ENCODE measurements around the gene SAFB. TPM values are rescaled to one million over a fixed set of nuclear protein-coding genes. Genes with fewer than 3 reads are reported as not detected.

The SAFB gene
- total and polyA plus RNA-seq, 2 of the 4 experiments (the other 2 are of a cell fraction) = 18.5 to 41.2 TPM

GRCh38 chr19:5632241-5632612, 9.3 kb downstream of the SAFB start:
- ChIA-PET POLR2A (ENCODE audit: unreplicated experiment) (no interaction called here), CTCF (no interaction called here)
- Histone ChIP-seq H3K27ac (ENCODE audit: insufficient read depth, low read length) (no peak overlapping the region), H2BK120ac (ENCODE audit: low read depth, low read length) (no peak overlapping the region), H3K9me3 (ENCODE audit: control insufficient read depth, insufficient read depth, low read length) (no peaks in the 10 kb centered on the region), H2AK5ac (ENCODE audit: low read depth, low read length) (no peak overlapping the region), H3K56ac (ENCODE audit: extremely low read depth, insufficient read depth, low read length) (no peak overlapping the region), H3K36me3 (ENCODE audit: control insufficient read depth, insufficient read depth, low read length) (peaks cover 21% of the 10 kb centered on the region), H2BK20ac (ENCODE audit: low read depth, low read length) (no peak overlapping the region), H2AK9ac (replicated peaks; ENCODE audit: low read depth, low read length, poor library complexity) (no peak overlapping the region), H4K8ac (ENCODE audit: low read depth in 2 of 2, low read length in 2 of 2) (no peak overlapping the region), H3K18ac (ENCODE audit: low read depth, low read length) (no peak overlapping the region), H2AFZ (replicated peaks; ENCODE audit: low read length, poor library complexity) (no peak overlapping the region), H3K9ac (ENCODE audit: low read depth, low read length) (no peak overlapping the region), H2BK15ac (ENCODE audit: low read depth, low read length) (no peak overlapping the region), H3K79me1 (ENCODE audit: low read depth in 1 of 2, low read length in 2 of 2) (peaks cover 6 to 71% of the 10 kb centered on the region in 2 experiments; a peak in 3 of 4 replicates), H3K4me1 (ENCODE audit: control insufficient read depth, insufficient read depth, low read length) (peaks cover 13% of the 10 kb centered on the region), H3K9me1 (ENCODE audit: insufficient read depth, low read length) (peaks cover 11% of the 10 kb centered on the region), H3K4me3 (ENCODE audit: insufficient read depth, low read depth, low read length) (no peak overlapping the region), H4K20me1 (ENCODE audit: insufficient read depth, low read length) (peaks cover 92% of the 10 kb centered on the region), H4K5ac (ENCODE audit: low read depth, low read length) (no peak overlapping the region), H3K4me2 (ENCODE audit: low read depth, low read length) (no peak overlapping the region), H3K27me3 (ENCODE audit: control insufficient read depth, insufficient read depth, low read length) (no peaks in the 10 kb centered on the region), H4K91ac (ENCODE audit: insufficient read depth, low read depth, low read length) (no peak overlapping the region), H3K14ac (replicated peaks; ENCODE audit: low read depth, low read length) (no peak overlapping the region), H3K23ac (ENCODE audit: low read depth, low read length) (no peak overlapping the region), H3K4ac (ENCODE audit: low read depth, low read length) (no peak overlapping the region), H2BK5ac (ENCODE audit: low read depth, low read length, poor library complexity, severe bottlenecking) (peak overlapping the region; percentile 20)
- dilution Hi-C loops (cut with HindIII; ENCODE audit: low sequenced_read_pairs, unreplicated experiment) = no loop called here
- WGBS, 2 experiments (ENCODE audit: extremely low coverage in 2 of 2, insufficient read length in 1 of 2) = no CpG with 5 or more reads among the region's 4 CpGs
- in situ Hi-C loops (cut with MboI; ENCODE audit: low sequenced_read_pairs) = no loop called here
- TF ChIP-seq RAD21 (IDR thresholded peaks at IDR 0.05; ENCODE audit: low read length) (no peak), USF2 (IDR thresholded peaks at IDR 0.05; ENCODE audit: low read depth, low read length) (no peak), RCOR1 (IDR thresholded peaks at IDR 0.05; ENCODE audit: insufficient replicate concordance, low read length) (no peak), MAZ (IDR thresholded peaks at IDR 0.05; ENCODE audit: borderline replicate concordance, low read depth, low read length) (no peak), MXI1 (IDR thresholded peaks at IDR 0.05; ENCODE audit: borderline replicate concordance, low read depth, low read length) (no peak), MAFK (IDR thresholded peaks at IDR 0.05; ENCODE audit: low read depth, low read length) (no peak), FOS (IDR thresholded peaks at IDR 0.05; ENCODE audit: low read depth, low read length) (no peak), CHD1 (IDR thresholded peaks at IDR 0.05; ENCODE audit: low read depth, low read length) (no peak)
- ATAC-seq (ENCODE audit: low read depth) (no peak), DNase-seq (no peak)
- BruUV-seq (replicated peaks) = no TSS peak
- intact Hi-C loops (cut with micrococcal nuclease) = no loop called here
